Vagina (tissue), 2 donors: ENCODE data around the gene CYFIP1. TPM values are rescaled to one million over a fixed set of nuclear protein-coding genes. Genes with fewer than 3 reads are reported as not detected.

Experiments
- DNase-seq, 2 donors: peaks; one replicate each; pipeline ENCODE4 v3.0.0-alpha.2; 2017; ENCODE audit errors: extremely low spot score in 2 of 2
- H3K27ac ChIP-seq: fragments of 200-600 bp; sonication (generic); one replicate; pipeline ENCODE4 v1.5.1; 2019
- H3K27me3 ChIP-seq: fragments of 200-600 bp; sonication (generic); one replicate; pipeline ENCODE4 v1.5.1; 2019
- H3K36me3 ChIP-seq, 2 donors: fragments of 200-600 bp; sonication (generic); one replicate each; pipeline ENCODE4 v1.5.1; 2017 to 2019
- H3K4me1 ChIP-seq: fragments of 200-600 bp; sonication (generic); one replicate; pipeline ENCODE4 v1.5.1; 2019
- H3K4me3 ChIP-seq, 2 donors: fragments of 200-600 bp; sonication (generic); 1 replicate in 1 of 2; 2 replicates in 1 of 2; pipeline ENCODE4 v1.5.1; 2016 to 2019
- H3K9me3 ChIP-seq: fragments of 200-600 bp; sonication (generic); one replicate; pipeline ENCODE4 v1.5.1; 2019
- POLR2A ChIP-seq, 2 donors: fragments of 450-650 bp; IDR thresholded peaks; one replicate each; pipeline ENCODE4 v1.6.1; 2017; ENCODE audit warnings: antibody characterized with exemption in 2 of 2, mild to moderate bottlenecking in 2 of 2, moderate library complexity in 2 of 2
- POLR2AphosphoS5 ChIP-seq, 2 donors: sonication (generic); formaldehyde crosslinking; IDR thresholded peaks; one replicate each; pipeline ENCODE4 v1.9.0; 2017; ENCODE audit warnings: antibody characterized with exemption in 2 of 2, mild to moderate bottlenecking in 2 of 2, low read depth in 1 of 2; ENCODE audit not compliant: insufficient read depth in 1 of 2
- intact Hi-C: fragments of 100-400 bp; cut with DNase I; formaldehyde crosslinking; loops from one replicate; pipeline ENCODE4 v1.15.1; 2023
- total RNA-seq: library from RNA; depleted of rRNA; stranded (reverse); fragments of >200 nt; gene quantifications from one replicate; pipeline ENCODE4 v1.2.3, GENCODE V29; 2016
- TF ChIP-seq, protein P1 (sequence below), 3 experiments: fragments of 450-650 bp in 2 of 3; fragments of 200-600 bp in 1 of 3; sonication (generic) in 1 of 3; IDR thresholded peaks; one replicate each; pipeline ENCODE4 v1.5.1; 2017 to 2019; ENCODE audit warnings: antibody characterized with exemption in 3 of 3, mild to moderate bottlenecking in 2 of 3, moderate library complexity in 2 of 3

CYFIP1 gene
- total RNA-seq, 1 donor from 2014 or later, result 101 TPM

DNA sequence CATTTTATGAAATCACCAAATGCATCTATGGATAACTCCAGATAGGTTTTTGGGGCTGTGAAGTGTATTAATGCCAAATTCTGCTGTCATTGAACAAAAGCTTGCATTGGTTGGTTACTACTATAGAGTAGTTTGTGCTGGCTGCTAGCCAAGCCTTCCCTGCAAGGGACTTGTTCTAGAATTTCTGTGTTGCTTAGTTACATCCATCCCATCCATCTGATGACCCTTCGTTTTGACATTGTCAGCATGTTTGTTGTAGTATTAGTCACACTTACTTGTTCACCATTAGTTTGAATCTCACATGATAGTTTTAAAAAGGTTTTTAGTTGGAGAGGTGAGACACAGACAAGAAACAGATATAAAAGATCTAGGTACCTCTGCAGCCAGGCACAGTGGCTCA, 148.7 kb downstream of the CYFIP1 start:
- intact Hi-C loops, result no loop called here
- DNase-seq, result no peak
- Histone ChIP-seq H3K4me1 (no peaks in the 10 kb centered on the region), H3K4me3 (no peak overlapping the region), H3K36me3 (no peaks in the 10 kb centered on the region), H3K9me3 (no peaks in the 10 kb centered on the region), H3K27ac (no peak overlapping the region), H3K27me3 (no peaks in the 10 kb centered on the region)
- TF ChIP-seq, protein P1, sequence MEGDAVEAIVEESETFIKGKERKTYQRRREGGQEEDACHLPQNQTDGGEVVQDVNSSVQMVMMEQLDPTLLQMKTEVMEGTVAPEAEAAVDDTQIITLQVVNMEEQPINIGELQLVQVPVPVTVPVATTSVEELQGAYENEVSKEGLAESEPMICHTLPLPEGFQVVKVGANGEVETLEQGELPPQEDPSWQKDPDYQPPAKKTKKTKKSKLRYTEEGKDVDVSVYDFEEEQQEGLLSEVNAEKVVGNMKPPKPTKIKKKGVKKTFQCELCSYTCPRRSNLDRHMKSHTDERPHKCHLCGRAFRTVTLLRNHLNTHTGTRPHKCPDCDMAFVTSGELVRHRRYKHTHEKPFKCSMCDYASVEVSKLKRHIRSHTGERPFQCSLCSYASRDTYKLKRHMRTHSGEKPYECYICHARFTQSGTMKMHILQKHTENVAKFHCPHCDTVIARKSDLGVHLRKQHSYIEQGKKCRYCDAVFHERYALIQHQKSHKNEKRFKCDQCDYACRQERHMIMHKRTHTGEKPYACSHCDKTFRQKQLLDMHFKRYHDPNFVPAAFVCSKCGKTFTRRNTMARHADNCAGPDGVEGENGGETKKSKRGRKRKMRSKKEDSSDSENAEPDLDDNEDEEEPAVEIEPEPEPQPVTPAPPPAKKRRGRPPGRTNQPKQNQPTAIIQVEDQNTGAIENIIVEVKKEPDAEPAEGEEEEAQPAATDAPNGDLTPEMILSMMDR (IDR thresholded peaks at IDR 0.05), result no peak
- no peak for TF ChIP-seq POLR2A (IDR thresholded peaks at IDR 0.05)
- no peak for TF ChIP-seq POLR2AphosphoS5 (IDR thresholded peaks at IDR 0.05; ENCODE audit: insufficient read depth in 1 of 2, low read depth in 1 of 2)

- no peak overlapping the region for H3K27ac ChIP-seq
- TF ChIP-seq, protein P1 (IDR thresholded peaks at IDR 0.05), result no peak
- TF ChIP-seq POLR2AphosphoS5 (IDR thresholded peaks at IDR 0.05; ENCODE audit: insufficient read depth in 1 of 2, low read depth in 1 of 2) (no peak), POLR2A (IDR thresholded peaks at IDR 0.05) (no peak)
- peaks cover 0 to 30% of the 10 kb centered on the region in 2 donors for H3K36me3 ChIP-seq
- H3K4me3 ChIP-seq, result no peak overlapping the region
- no peaks in the 10 kb centered on the region for H3K9me3 ChIP-seq
- intact Hi-C loops, result no loop called here
- no peaks in the 10 kb centered on the region for H3K27me3 ChIP-seq
- no peaks in the 10 kb centered on the region for H3K4me1 ChIP-seq
- DNase-seq, result no peak
Measured at GRCh38 chr15:22827125-22827524, 153.0 kb downstream of the CYFIP1 start.

DNA sequence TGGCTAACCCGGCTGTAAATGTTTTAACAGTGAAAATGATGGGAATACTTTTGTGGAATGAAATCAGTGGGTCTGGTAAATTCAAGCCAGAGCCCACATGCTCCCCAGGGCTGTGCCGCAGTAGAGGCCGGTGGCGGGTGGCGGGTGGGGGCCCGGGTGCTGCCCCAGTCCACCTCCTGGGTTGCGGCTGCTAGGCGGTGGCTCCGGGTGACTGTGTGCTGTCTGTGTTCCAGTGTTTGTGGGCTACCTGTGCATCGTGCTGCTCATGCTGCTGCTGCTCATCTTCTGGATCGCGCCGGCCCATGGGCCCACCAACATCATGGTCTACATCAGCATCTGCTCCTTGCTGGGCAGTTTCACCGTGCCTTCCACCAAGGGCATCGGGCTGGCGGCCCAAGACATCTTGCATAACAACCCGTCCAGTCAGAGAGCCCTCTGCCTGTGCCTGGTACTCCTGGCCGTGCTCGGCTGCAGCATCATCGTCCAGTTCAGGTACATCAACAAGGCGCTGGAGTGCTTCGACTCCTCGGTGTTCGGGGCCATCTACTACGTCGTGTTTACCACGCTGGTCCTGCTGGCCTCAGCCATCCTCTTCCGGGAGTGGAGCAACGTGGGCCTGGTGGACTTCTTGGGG, 156.6 kb downstream of the CYFIP1 start:
- intact Hi-C loops, result no loop called here
- TF ChIP-seq POLR2A (IDR thresholded peaks at IDR 0.05), result no peak
- TF ChIP-seq, protein P1 (IDR thresholded peaks at IDR 0.05), result no peak
- no peak for TF ChIP-seq POLR2AphosphoS5 (IDR thresholded peaks at IDR 0.05; ENCODE audit: insufficient read depth in 1 of 2, low read depth in 1 of 2)
- Histone ChIP-seq H3K4me3 (no peak overlapping the region), H3K4me1 (no peaks in the 10 kb centered on the region), H3K27me3 (no peaks in the 10 kb centered on the region), H3K9me3 (no peaks in the 10 kb centered on the region), H3K27ac (no peak overlapping the region), H3K36me3 (peaks cover 0 to 48% of the 10 kb centered on the region in 2 donors)
- DNase-seq, result no peak

- Histone ChIP-seq H3K27me3 (no peaks in the 10 kb centered on the region), H3K4me3 (no peak overlapping the region), H3K27ac (no peak overlapping the region), H3K4me1 (no peaks in the 10 kb centered on the region), H3K9me3 (no peaks in the 10 kb centered on the region), H3K36me3 (peaks cover 0 to 39% of the 10 kb centered on the region in 2 donors)
- TF ChIP-seq POLR2AphosphoS5 (IDR thresholded peaks at IDR 0.05; ENCODE audit: insufficient read depth in 1 of 2, low read depth in 1 of 2) (no peak), POLR2A (IDR thresholded peaks at IDR 0.05) (no peak)
- TF ChIP-seq, protein P1 (IDR thresholded peaks at IDR 0.05), result no peak
- intact Hi-C loops, result no loop called here
- DNase-seq, result no peak
Measured at GRCh38 chr15:22819651-22820050, 160.5 kb downstream of the CYFIP1 start.

Other genes starting within 250 kb of the CYFIP1 start
- 10.6 TPM for gene NIPA1, start 193.7 kb downstream of the CYFIP1 start, total RNA-seq
- gene NIPA2, start 141.7 kb downstream of the CYFIP1 start, total RNA-seq, result 23.1 TPM
- 11.3 TPM for gene TUBGCP5, start 59.2 kb upstream of the CYFIP1 start, total RNA-seq
- gene GOLGA6L1, start 156.5 kb upstream of the CYFIP1 start, total RNA-seq, result not detected